Activated CD4-positive, alpha-beta T cell treated with anti-CD3 and anti-CD28 coated beads for 36 hours (primary cell): Measurements from ENCODE around the gene CCDC81. TPM values are rescaled to one million over a fixed set of nuclear protein-coding genes. Genes with fewer than 3 reads are reported as not detected.

ENCODE experiments used
- ATAC-seq: fragments of 200-7000 bp; cut with Tn5 transposase; one replicate; pipeline ENCODE4 v1.10.0; 2021; ENCODE audit warnings: mild to moderate bottlenecking, moderate library complexity
- CTCF ChIA-PET: fragments of 350-600 bp; sonication (Branson Sonifier 250); formaldehyde crosslinking; loops from one replicate; lab custom pipeline; 2021; ENCODE audit warnings: antibody characterized with exemption; lab: Charles Lee
- POLR2A ChIA-PET: fragments of 350-600 bp; sonication (Branson Sonifier 250); formaldehyde crosslinking; loops from one replicate; lab custom pipeline; 2021; ENCODE audit warnings: antibody characterized with exemption, inconsistent platforms; lab: Charles Lee
- DNase-seq: peaks from one replicate; pipeline ENCODE4 v3.0.0-alpha.2; 2020
- H3K27ac Mint-ChIP-seq: one replicate; pipeline ENCODE4 v1.8.0; 2021; ENCODE audit warnings: mixed read lengths
- H3K27me3 Mint-ChIP-seq: one replicate; pipeline ENCODE4 v1.8.0; 2021; ENCODE audit warnings: mixed read lengths
- H3K36me3 Mint-ChIP-seq: one replicate; pipeline ENCODE4 v1.8.0; 2021; ENCODE audit warnings: low read depth, mixed read lengths
- H3K4me1 Mint-ChIP-seq: one replicate; pipeline ENCODE4 v1.8.0; 2021; ENCODE audit warnings: mixed read lengths
- H3K4me3 Mint-ChIP-seq: one replicate; pipeline ENCODE4 v1.8.0; 2021; ENCODE audit warnings: mild to moderate bottlenecking, moderate library complexity, mixed read lengths
- H3K9me3 Mint-ChIP-seq: one replicate; pipeline ENCODE4 v1.8.0; 2021; ENCODE audit warnings: low read depth, mixed read lengths
- intact Hi-C, 2 experiments: fragments of 100-400 bp; cut with DNase I in 1 of 2; cut with micrococcal nuclease in 1 of 2; formaldehyde crosslinking; loops; one replicate each; pipeline versions ENCODE4 v1.14.2 to v1.15.1; 2022 to 2024; cut with DNase I, micrococcal nuclease
- total RNA-seq, 2 experiments: library from RNA; stranded (reverse); gene quantifications; one replicate each; pipeline ENCODE4 v1.2.3, GENCODE V29; 2021

CCDC81 gene
- total RNA-seq, 2 experiments from 2014 or later: 0.79 to 0.82 TPM

- H3K27ac Mint-ChIP-seq: no peak overlapping the region
- H3K4me3 Mint-ChIP-seq: no peak overlapping the region
- peak; percentile 93 for DNase-seq
- no peaks in the 10 kb centered on the region for H3K9me3 Mint-ChIP-seq
- ChIA-PET POLR2A (no interaction called here), CTCF (interaction anchor here (0.6 to 4.7 kb wide), 31 partner anchors 8 to 464 kb away, joined by 3 to 26 read pairs (median 4); no protein-coding TSS in a partner anchor)
- ATAC-seq: peak; percentile 92
- no peaks in the 10 kb centered on the region for H3K36me3 Mint-ChIP-seq
- no peaks in the 10 kb centered on the region for H3K27me3 Mint-ChIP-seq
- H3K4me1 Mint-ChIP-seq: peaks cover 21% of the 10 kb centered on the region
- intact Hi-C loops: loop anchor here (1.0 to 5.0 kb wide), 7 partner anchors 136 to 601 kb away; partner anchors contain the start of gene CCDC83 (in 1 of the 2)
Observed at GRCh38 chr11:86456075-86456939, 81.6 kb downstream of the CCDC81 start.

GRCh38 chr11:86458294-86459001 is 83.8 kb downstream of the CCDC81 start:
- intact Hi-C loops: loop anchor here (5.0 kb wide), 2 partner anchors 134 to 284 kb away; no protein-coding TSS in a partner anchor
- Mint-ChIP-seq H3K27me3 (no peaks in the 10 kb centered on the region), H3K4me3 (no peak overlapping the region), H3K27ac (no peak overlapping the region), H3K9me3 (no peaks in the 10 kb centered on the region), H3K36me3 (no peaks in the 10 kb centered on the region), H3K4me1 (peaks cover 21% of the 10 kb centered on the region)
- ATAC-seq (no peak), DNase-seq (no peak)
- POLR2A ChIA-PET: no interaction called here
- CTCF ChIA-PET: interaction anchor here (1.0 to 2.3 kb wide), 4 partner anchors 11 to 345 kb away, joined by 3 to 17 read pairs (median 4); no protein-coding TSS in a partner anchor

GRCh38 chr11:86459002-86459385 is 84.3 kb downstream of the CCDC81 start:
- ChIA-PET CTCF (no interaction called here), POLR2A (no interaction called here)
- Mint-ChIP-seq H3K4me3 (no peak overlapping the region), H3K27me3 (no peaks in the 10 kb centered on the region), H3K27ac (no peak overlapping the region), H3K36me3 (no peaks in the 10 kb centered on the region), H3K4me1 (peaks cover 19% of the 10 kb centered on the region), H3K9me3 (no peaks in the 10 kb centered on the region)
- no peak for ATAC-seq
- DNase-seq: no peak
- intact Hi-C loops: loop anchor here (5.0 kb wide), 2 partner anchors 133 to 283 kb away; no protein-coding TSS in a partner anchor

- Mint-ChIP-seq H3K36me3 (no peaks in the 10 kb centered on the region), H3K4me1 (peaks cover 18% of the 10 kb centered on the region), H3K4me3 (no peak overlapping the region), H3K27ac (no peak overlapping the region), H3K9me3 (no peaks in the 10 kb centered on the region), H3K27me3 (no peaks in the 10 kb centered on the region)
- no peak for DNase-seq
- ATAC-seq: peak; percentile 24
- ChIA-PET POLR2A (no interaction called here), CTCF (interaction anchor here (0.7 kb wide), 1 partner anchor 148 kb away, joined by 3 read pairs; no protein-coding TSS in a partner anchor)
- intact Hi-C loops: loop anchor here (5.0 kb wide), 2 partner anchors 132 to 282 kb away; no protein-coding TSS in a partner anchor
Observed at GRCh38 chr11:86459682-86460460, 85.2 kb downstream of the CCDC81 start.

- H3K36me3 Mint-ChIP-seq: no peaks in the 10 kb centered on the region
- H3K27me3 Mint-ChIP-seq: no peaks in the 10 kb centered on the region
- ChIA-PET POLR2A (no interaction called here), CTCF (interaction anchor here (0.7 to 1.0 kb wide), 2 partner anchors 55 to 148 kb away, joined by 3 read pairs; no protein-coding TSS in a partner anchor)
- H3K9me3 Mint-ChIP-seq: no peaks in the 10 kb centered on the region
- peak; percentile 16 for ATAC-seq
- H3K4me3 Mint-ChIP-seq: no peak overlapping the region
- peak; percentile 25 for DNase-seq
- H3K27ac Mint-ChIP-seq: no peak overlapping the region
- H3K4me1 Mint-ChIP-seq: peaks cover 18% of the 10 kb centered on the region
- intact Hi-C loops: no loop called here
Observed at GRCh38 chr11:86460461-86461385, 86.0 kb downstream of the CCDC81 start.

GRCh38 chr11:86461892-86462291 is 87.2 kb downstream of the CCDC81 start:
- no peak for ATAC-seq
- ChIA-PET POLR2A (interaction anchor here (0.6 kb wide), 1 partner anchor 394 kb away, joined by 3 read pairs; no protein-coding TSS in a partner anchor), CTCF (interaction anchor here (0.6 to 1.0 kb wide), 4 partner anchors 9 to 128 kb away, joined by 3 read pairs; no protein-coding TSS in a partner anchor)
- H3K36me3 Mint-ChIP-seq: no peaks in the 10 kb centered on the region
- DNase-seq: no peak
- H3K27ac Mint-ChIP-seq: no peak overlapping the region
- H3K9me3 Mint-ChIP-seq: no peaks in the 10 kb centered on the region
- no peaks in the 10 kb centered on the region for H3K27me3 Mint-ChIP-seq
- no peak overlapping the region for H3K4me3 Mint-ChIP-seq
- H3K4me1 Mint-ChIP-seq: peaks cover 11% of the 10 kb centered on the region
- intact Hi-C loops: no loop called here

- POLR2A ChIA-PET: no interaction called here
- Mint-ChIP-seq H3K27ac (no peak overlapping the region), H3K27me3 (no peaks in the 10 kb centered on the region), H3K4me1 (peaks cover 11% of the 10 kb centered on the region), H3K36me3 (peaks cover 1% of the 10 kb centered on the region), H3K4me3 (no peak overlapping the region), H3K9me3 (no peaks in the 10 kb centered on the region)
- no peak for ATAC-seq
- DNase-seq: no peak
- CTCF ChIA-PET: no interaction called here
- intact Hi-C loops: no loop called here
Observed at GRCh38 chr11:86463120-86463519, 88.4 kb downstream of the CCDC81 start.

GRCh38 chr11:86463955-86464354 is 89.3 kb downstream of the CCDC81 start:
- ATAC-seq (no peak), DNase-seq (no peak)
- CTCF ChIA-PET: interaction anchor here (0.5 kb wide), 1 partner anchor 803 kb away, joined by 4 read pairs; no protein-coding TSS in a partner anchor
- H3K27me3 Mint-ChIP-seq: no peaks in the 10 kb centered on the region
- peaks cover 11% of the 10 kb centered on the region for H3K4me1 Mint-ChIP-seq
- H3K36me3 Mint-ChIP-seq: peaks cover 3% of the 10 kb centered on the region
- POLR2A ChIA-PET: no interaction called here
- intact Hi-C loops: no loop called here
- H3K4me3 Mint-ChIP-seq: no peak overlapping the region
- H3K27ac Mint-ChIP-seq: no peak overlapping the region
- no peaks in the 10 kb centered on the region for H3K9me3 Mint-ChIP-seq

- peaks cover 11% of the 10 kb centered on the region for H3K4me1 Mint-ChIP-seq
- no peaks in the 10 kb centered on the region for H3K9me3 Mint-ChIP-seq
- H3K27ac Mint-ChIP-seq: no peak overlapping the region
- intact Hi-C loops: no loop called here
- H3K36me3 Mint-ChIP-seq: peaks cover 3% of the 10 kb centered on the region
- DNase-seq (no peak), ATAC-seq (no peak)
- H3K4me3 Mint-ChIP-seq: no peak overlapping the region
- ChIA-PET CTCF (interaction anchor here (0.5 to 1.0 kb wide), 3 partner anchors 144 to 803 kb away, joined by 3 to 4 read pairs (median 4); no protein-coding TSS in a partner anchor), POLR2A (no interaction called here)
- H3K27me3 Mint-ChIP-seq: no peaks in the 10 kb centered on the region
Observed at GRCh38 chr11:86464509-86465221, 90.0 kb downstream of the CCDC81 start.
